Ovary (tissue), 9 donors: ENCODE results near the gene PRKCE. TPM values are rescaled to one million over a fixed set of nuclear protein-coding genes. Genes with fewer than 3 reads are reported as not detected.

Experiments used
- DNase-seq, 5 donors: peaks; one replicate each; pipeline ENCODE4 v3.0.0-alpha.2; 2019 to 2020
- H3K27ac ChIP-seq, 2 donors: fragments of 200-600 bp; one replicate each; pipeline versions ENCODE4 v1.5.1 to v1.8.0; 2019 to 2022
- H3K27me3 ChIP-seq: fragments of 200-600 bp; one replicate; pipeline ENCODE4 v1.8.0; 2022
- H3K36me3 ChIP-seq: fragments of 200-600 bp; sonication (generic); one replicate; pipeline ENCODE4 v1.5.1; 2019
- H3K4me1 ChIP-seq: one replicate; pipeline ENCODE4 v1.8.1; 2013; ENCODE audit warnings: mild to moderate bottlenecking, moderate library complexity; ENCODE audit not compliant: insufficient read depth
- H3K4me3 ChIP-seq: fragments of 200-600 bp; sonication (generic); one replicate; pipeline ENCODE4 v1.5.1; 2017
- H3K9me3 ChIP-seq, 2 donors: fragments of 200-600 bp in 1 of 2; sonication (generic) in 1 of 2; one replicate each; pipeline versions ENCODE4 v1.5.1 to v1.8.1; 2013 to 2019; ENCODE audit warnings: mild to moderate bottlenecking in 1 of 2, moderate library complexity in 1 of 2
- CTCF ChIP-seq, 3 donors: fragments of 450-650 bp in 2 of 3; fragments of 200-600 bp in 1 of 3; IDR thresholded peaks; one replicate each; pipeline versions ENCODE4 v1.5.1 to v1.8.0; 2016 to 2022; ENCODE audit warnings: antibody characterized with exemption in 3 of 3, mild to moderate bottlenecking in 1 of 3
- EP300 ChIP-seq: sonication (generic); formaldehyde crosslinking; IDR thresholded peaks from one replicate; pipeline ENCODE4 v1.6.1; 2017; ENCODE audit warnings: antibody characterized with exemption
- POLR2A ChIP-seq: fragments of 450-650 bp; IDR thresholded peaks from one replicate; pipeline ENCODE4 v1.6.1; 2017; ENCODE audit warnings: antibody characterized with exemption, mild to moderate bottlenecking, moderate library complexity
- WGBS, 3 donors: extraction: QIAGEN DNeasy Blood & Tissue Kit in 1 of 3; methylation state at CpG; one replicate each; pipeline versions ENCODE4 v1.1.5 to v1.1.7; 2013 to 2017; 5-methylcytosine and 5-hydroxymethylcytosine counted together
- intact Hi-C, 4 donors: fragments of 100-400 bp; cut with DNase I; formaldehyde crosslinking; loops; one replicate each; pipeline versions ENCODE4 v1.11.0 to v1.15.1; 2022 to 2023
- polyA plus RNA-seq, 2 donors: library from polyadenylated mRNA; stranded (reverse); fragments of 200-250 nt in 1 of 2; fragments of 350-450 nt in 1 of 2; fragmentation: Illumina TruSeq in 1 of 2; extraction: RNeasy Lipid Tissue Mini Kit (QIAGEN cat#74804) in 1 of 2; gene quantifications; one replicate each; pipeline ENCODE4 v1.2.3, GENCODE V29; 2013 to 2014
- total RNA-seq, 7 donors: library from RNA; depleted of rRNA in 2 of 7; stranded (reverse); fragments of >200 nt in 2 of 7; fragmentation: NEBNext Ultra II Directional in 3 of 7; extraction: Animal tissue kit (Norgen Biotek cat#: 25700) in 3 of 7; gene quantifications; one replicate each; pipeline versions ENCODE4 v1.1.0 to v1.2.4, GENCODE V29; 2016 to 2023
- donor health status: DM: no; HTN: no; CAD: no; lungs with moderate emphysema.
- donor health status: DM: no; HTN: no; CAD: no.
- donor health status: Bipolar disorder and iron deficiency.
- donor health status: DM: yes; HTN: yes; CAD: no.
- donor health status: DM: no; HTN: no; CAD: no.
- donor health status: DM: yes; HTN: yes; CAD: no.

The PRKCE gene
- total and polyA plus RNA-seq, 9 donors = 3.1 to 22.8 (median 12.8) TPM

GRCh38 chr2:46135228-46135855, 483.9 kb downstream of the PRKCE start:
- Histone ChIP-seq H3K4me3 (no peak overlapping the region), H3K27me3 (no peaks in the 10 kb centered on the region), H3K9me3 (no peaks in the 10 kb centered on the region), H3K36me3 (no peaks in the 10 kb centered on the region), H3K4me1 (peaks cover 13% of the 10 kb centered on the region), H3K27ac (peak overlapping the region in 1 of 2 donors; percentile 17)
- TF ChIP-seq EP300 (no peak), POLR2A (no peak), CTCF (IDR thresholded peaks at IDR 0.05) (no peak)
- 74 to 78% (median 76%) methylated on average over 4 of the region's 4 CpGs for WGBS, 3 donors
- DNase-seq = no peak
- intact Hi-C loops = no loop called here

- Histone ChIP-seq H3K4me3 (no peak overlapping the region), H3K9me3 (no peaks in the 10 kb centered on the region), H3K27ac (no peak overlapping the region), H3K27me3 (no peaks in the 10 kb centered on the region), H3K36me3 (no peaks in the 10 kb centered on the region), H3K4me1 (peaks cover 13% of the 10 kb centered on the region)
- intact Hi-C loops = no loop called here
- WGBS, 3 donors = 27 to 45% (median 35%) methylated on average over 6 of the region's 6 CpGs
- no peak for DNase-seq
- TF ChIP-seq CTCF (IDR thresholded peaks at IDR 0.05) (no peak), EP300 (no peak), POLR2A (no peak)
Observed at GRCh38 chr2:46135958-46136357, 484.5 kb downstream of the PRKCE start.

GRCh38 chr2:46136481-46136880, 485.0 kb downstream of the PRKCE start:
- no peak overlapping the region for H3K4me3 ChIP-seq
- H3K27ac ChIP-seq = no peak overlapping the region
- 88 to 91% (median 90%) methylated on average over 5 of the region's 5 CpGs for WGBS, 3 donors
- no peak for DNase-seq
- no peaks in the 10 kb centered on the region for H3K9me3 ChIP-seq
- intact Hi-C loops = no loop called here
- peaks cover 13% of the 10 kb centered on the region for H3K4me1 ChIP-seq
- H3K27me3 ChIP-seq = no peaks in the 10 kb centered on the region
- no peaks in the 10 kb centered on the region for H3K36me3 ChIP-seq
- TF ChIP-seq EP300 (no peak), CTCF (IDR thresholded peaks at IDR 0.05) (no peak), POLR2A (no peak)

- TF ChIP-seq EP300 = no peak
- TF ChIP-seq POLR2A = no peak
- TF ChIP-seq CTCF (IDR thresholded peaks at IDR 0.05) = no peak
- Histone ChIP-seq H3K27ac (no peak overlapping the region), H3K27me3 (no peaks in the 10 kb centered on the region), H3K4me3 (no peak overlapping the region), H3K36me3 (no peaks in the 10 kb centered on the region), H3K4me1 (peaks cover 13% of the 10 kb centered on the region), H3K9me3 (no peaks in the 10 kb centered on the region)
- intact Hi-C loops = no loop called here
- WGBS, 3 donors = 94 to 97% (median 96%) methylated on average over 2 of the region's 2 CpGs
- DNase-seq = no peak
Observed at GRCh38 chr2:46136953-46137352, 485.5 kb downstream of the PRKCE start.
